Effector memory CD4-positive, alpha-beta T cell (primary cell): ENCODE results near the gene PCDH9.

Experiments used
- DNase-seq, 3 donors: peaks; one replicate each; pipeline ENCODE4 v3.0.0-alpha.2; 2020
- H3K27ac ChIP-seq: 2 replicates; pipeline ENCODE4 v1.7.0; 2013; ENCODE audit warnings: mild to moderate bottlenecking, low read length, moderate library complexity; ENCODE audit not compliant: insufficient read depth, poor library complexity, severe bottlenecking
- H3K27me3 ChIP-seq: replicated peaks from 2 replicates; pipeline ENCODE4 v1.7.0; 2013; ENCODE audit warnings: mild to moderate bottlenecking, low read length; ENCODE audit not compliant: insufficient read depth, control insufficient read depth, poor library complexity, severe bottlenecking
- H3K36me3 ChIP-seq: 2 replicates; pipeline ENCODE4 v1.7.0; 2013; ENCODE audit warnings: mild to moderate bottlenecking, low read length, moderate library complexity; ENCODE audit not compliant: control insufficient read depth, insufficient read depth
- H3K4me1 ChIP-seq: 2 replicates; pipeline ENCODE4 v1.7.0; 2013; ENCODE audit warnings: low read length, mild to moderate bottlenecking; ENCODE audit not compliant: control insufficient read depth, insufficient read depth, poor library complexity, severe bottlenecking
- H3K4me3 ChIP-seq: 2 replicates; pipeline ENCODE4 v1.7.0; 2013; ENCODE audit warnings: low read length, low read depth, mild to moderate bottlenecking; ENCODE audit not compliant: insufficient read depth, poor library complexity, severe bottlenecking
- H3K9me3 ChIP-seq: 2 replicates; pipeline ENCODE4 v1.7.0; 2013; ENCODE audit warnings: mild to moderate bottlenecking, low read length, moderate library complexity; ENCODE audit not compliant: control insufficient read depth

The PCDH9 gene

DNA sequence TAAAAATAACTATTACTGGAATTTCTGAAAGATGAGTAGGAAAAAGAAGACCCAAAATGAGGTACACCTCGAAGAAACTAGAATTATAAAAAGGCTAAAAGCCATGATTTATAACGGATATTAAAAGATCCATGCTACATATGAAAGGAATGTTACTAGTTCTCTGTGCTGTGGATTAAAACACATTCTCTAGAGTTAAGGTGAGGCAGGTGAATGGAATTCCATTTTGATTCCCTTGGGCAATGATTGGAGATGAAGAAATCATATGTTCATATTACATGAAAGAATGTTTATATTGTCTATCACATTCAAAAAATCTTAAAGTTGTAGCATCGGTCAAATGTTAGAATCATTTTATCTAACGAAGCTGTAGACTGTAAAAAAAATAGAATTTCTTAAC is 783.7 kb downstream of the PCDH9 start:
- no peak overlapping the region for H3K4me3 ChIP-seq
- H3K27me3 ChIP-seq, result no peaks in the 10 kb centered on the region
- H3K27ac ChIP-seq, result no peak overlapping the region
- no peak for DNase-seq
- H3K4me1 ChIP-seq, result no peaks in the 10 kb centered on the region
- no peaks in the 10 kb centered on the region for H3K36me3 ChIP-seq
- no peaks in the 10 kb centered on the region for H3K9me3 ChIP-seq

- Histone ChIP-seq H3K9me3 (no peaks in the 10 kb centered on the region), H3K36me3 (no peaks in the 10 kb centered on the region), H3K4me1 (no peaks in the 10 kb centered on the region), H3K27ac (no peak overlapping the region), H3K27me3 (no peaks in the 10 kb centered on the region), H3K4me3 (no peak overlapping the region)
- DNase-seq, result no peak
These were observed 786.2 kb downstream of the PCDH9 start for GRCh38 chr13:66443926-66444325.

- no peak for DNase-seq
- Histone ChIP-seq H3K4me1 (no peaks in the 10 kb centered on the region), H3K4me3 (no peak overlapping the region), H3K36me3 (no peaks in the 10 kb centered on the region), H3K27ac (no peak overlapping the region), H3K27me3 (no peaks in the 10 kb centered on the region), H3K9me3 (no peaks in the 10 kb centered on the region)
These were observed 789.2 kb downstream of the PCDH9 start for GRCh38 chr13:66440938-66441337.

DNA sequence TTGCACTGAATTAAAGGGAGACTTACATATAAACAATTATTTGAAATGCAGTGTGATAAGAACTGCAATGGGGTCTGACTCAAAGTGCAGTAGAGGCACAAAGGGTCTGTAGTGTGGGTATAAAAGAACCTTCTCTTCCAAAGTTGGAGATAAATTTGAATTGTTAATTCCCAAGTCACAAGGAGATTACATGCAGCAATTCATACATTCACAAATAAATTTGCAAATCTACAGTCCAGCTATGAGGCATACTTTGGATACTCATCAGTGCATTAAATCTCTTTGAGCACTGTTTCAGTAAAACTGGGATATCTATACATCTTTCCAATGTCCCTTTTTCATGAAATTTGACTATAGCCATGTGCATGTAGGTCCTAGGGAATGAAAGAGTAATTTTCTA is 799.4 kb downstream of the PCDH9 start:
- Histone ChIP-seq H3K27me3 (no peaks in the 10 kb centered on the region), H3K27ac (no peak overlapping the region), H3K36me3 (no peaks in the 10 kb centered on the region), H3K4me3 (no peak overlapping the region), H3K4me1 (no peaks in the 10 kb centered on the region), H3K9me3 (no peaks in the 10 kb centered on the region)
- DNase-seq, result no peak

DNA sequence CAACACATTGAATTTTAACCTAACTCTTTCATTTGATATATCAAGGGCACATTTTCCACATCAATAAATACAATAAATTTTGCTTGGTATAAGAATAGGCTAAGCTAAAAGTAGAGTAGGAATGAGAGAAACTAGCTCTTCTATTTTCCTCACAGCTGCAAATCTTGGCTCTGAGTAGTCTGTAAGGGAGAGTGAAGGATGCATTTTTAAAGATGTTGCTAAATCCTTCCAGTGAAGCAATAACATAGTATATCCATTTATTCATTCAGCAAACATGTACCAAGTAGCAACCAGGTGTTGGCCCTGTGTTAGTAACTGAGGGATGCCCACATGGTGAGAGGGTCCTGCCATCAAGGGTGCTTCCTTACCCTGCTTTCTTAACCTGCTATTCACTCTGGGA is 799.9 kb downstream of the PCDH9 start:
- Histone ChIP-seq H3K27ac (no peak overlapping the region), H3K36me3 (no peaks in the 10 kb centered on the region), H3K9me3 (no peaks in the 10 kb centered on the region), H3K27me3 (no peaks in the 10 kb centered on the region), H3K4me1 (no peaks in the 10 kb centered on the region), H3K4me3 (no peak overlapping the region)
- DNase-seq, result no peak

- Histone ChIP-seq H3K4me1 (no peaks in the 10 kb centered on the region), H3K9me3 (no peaks in the 10 kb centered on the region), H3K27ac (no peak overlapping the region), H3K4me3 (no peak overlapping the region), H3K27me3 (no peaks in the 10 kb centered on the region), H3K36me3 (no peaks in the 10 kb centered on the region)
- DNase-seq, result no peak
These were observed 801.0 kb downstream of the PCDH9 start for GRCh38 chr13:66429156-66429555.

DNA sequence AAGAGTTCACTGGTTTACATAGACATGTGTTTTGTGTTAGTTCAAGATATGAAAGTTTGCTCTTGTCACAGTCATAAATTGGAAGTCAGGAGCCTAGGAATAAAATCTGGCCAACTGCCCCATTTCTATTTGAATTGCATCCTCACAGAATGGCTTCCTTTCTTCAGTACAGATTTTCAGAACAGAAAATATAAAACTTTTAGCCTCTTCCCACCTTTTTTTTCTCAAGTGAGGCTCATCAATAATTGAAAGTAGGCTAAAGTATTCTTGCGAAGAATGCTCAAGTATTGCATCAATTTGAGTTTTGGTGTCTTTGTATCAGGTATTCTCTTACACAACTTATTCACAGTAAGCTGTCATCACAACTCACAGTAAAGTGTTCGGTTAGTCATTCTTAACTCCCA is 802.7 kb downstream of the PCDH9 start:
- H3K4me3 ChIP-seq, result no peak overlapping the region
- H3K9me3 ChIP-seq, result no peaks in the 10 kb centered on the region
- no peaks in the 10 kb centered on the region for H3K27me3 ChIP-seq
- no peaks in the 10 kb centered on the region for H3K36me3 ChIP-seq
- H3K27ac ChIP-seq, result no peak overlapping the region
- DNase-seq, result no peak
- no peaks in the 10 kb centered on the region for H3K4me1 ChIP-seq

GRCh38 chr13:66425741-66426140 is 804.4 kb downstream of the PCDH9 start:
- Histone ChIP-seq H3K9me3 (no peaks in the 10 kb centered on the region), H3K36me3 (no peaks in the 10 kb centered on the region), H3K4me3 (no peak overlapping the region), H3K4me1 (no peaks in the 10 kb centered on the region), H3K27ac (no peak overlapping the region), H3K27me3 (no peaks in the 10 kb centered on the region)
- no peak for DNase-seq

DNA sequence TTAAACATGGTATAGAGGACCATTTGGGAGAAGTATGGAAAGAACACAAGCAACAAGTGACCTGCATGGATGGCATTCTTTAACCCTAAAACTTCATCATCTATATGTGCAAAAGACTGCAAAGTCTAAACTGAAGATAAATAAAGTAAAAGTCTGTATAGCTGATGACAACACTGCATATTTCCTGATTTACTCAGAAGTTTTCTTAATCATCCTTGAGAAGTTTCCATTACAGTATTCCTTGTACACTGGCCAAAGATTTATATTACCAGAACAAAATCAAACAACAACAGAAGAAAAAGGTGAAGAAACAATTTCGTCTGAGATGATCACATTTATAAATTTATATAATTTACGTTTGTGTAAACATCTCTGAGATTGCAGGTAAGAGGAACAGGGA is 805.7 kb downstream of the PCDH9 start:
- DNase-seq, result no peak
- no peaks in the 10 kb centered on the region for H3K36me3 ChIP-seq
- no peaks in the 10 kb centered on the region for H3K27me3 ChIP-seq
- H3K27ac ChIP-seq, result no peak overlapping the region
- no peaks in the 10 kb centered on the region for H3K9me3 ChIP-seq
- H3K4me1 ChIP-seq, result no peaks in the 10 kb centered on the region
- H3K4me3 ChIP-seq, result no peak overlapping the region

DNA sequence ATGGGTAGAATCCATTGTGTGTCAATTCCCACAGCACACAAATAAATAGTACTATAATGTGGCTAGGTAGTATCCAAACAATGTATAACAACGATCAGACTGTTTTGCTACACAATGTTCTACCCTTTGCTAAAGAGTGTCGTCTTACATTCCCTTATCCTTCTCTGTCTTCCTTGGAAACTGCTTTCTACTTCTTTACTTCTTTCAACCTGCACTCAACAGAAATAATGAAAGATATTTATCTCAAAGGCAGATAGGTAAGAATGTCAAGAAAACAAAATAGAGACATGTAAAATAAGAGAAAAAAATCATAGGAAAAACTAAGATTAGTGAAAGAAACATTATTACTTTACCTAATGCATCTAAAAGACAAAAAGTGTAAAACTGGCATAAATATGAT is 814.7 kb downstream of the PCDH9 start:
- no peak for DNase-seq
- H3K9me3 ChIP-seq, result no peaks in the 10 kb centered on the region
- no peak overlapping the region for H3K4me3 ChIP-seq
- no peaks in the 10 kb centered on the region for H3K4me1 ChIP-seq
- no peak overlapping the region for H3K27ac ChIP-seq
- H3K36me3 ChIP-seq, result no peaks in the 10 kb centered on the region
- no peaks in the 10 kb centered on the region for H3K27me3 ChIP-seq
